Retinal pigment epithelial cell (primary cell): Measurements from ENCODE around the gene AK3.
A peak's percentile ranks its signal among the peaks of the same experiment; 100 is the strongest.

Source experiments
- DNase-seq: peaks from one replicate; pipeline ENCODE4 v3.0.0-alpha.2; 2010; ENCODE audit warnings: low read depth
- H3K4me3 ChIP-seq: 2 replicates; pipeline ENCODE4 v1.5.1; 2011; ENCODE audit warnings: mild to moderate bottlenecking, low read length, control low read depth, moderate library complexity
- TF ChIP-seq, protein P1 (sequence below): conservative IDR thresholded peaks from 2 replicates; pipeline ENCODE4 v1.5.1; 2011; ENCODE audit warnings: low read depth, low read length, control low read depth, inconsistent platforms

Gene AK3

DNA sequence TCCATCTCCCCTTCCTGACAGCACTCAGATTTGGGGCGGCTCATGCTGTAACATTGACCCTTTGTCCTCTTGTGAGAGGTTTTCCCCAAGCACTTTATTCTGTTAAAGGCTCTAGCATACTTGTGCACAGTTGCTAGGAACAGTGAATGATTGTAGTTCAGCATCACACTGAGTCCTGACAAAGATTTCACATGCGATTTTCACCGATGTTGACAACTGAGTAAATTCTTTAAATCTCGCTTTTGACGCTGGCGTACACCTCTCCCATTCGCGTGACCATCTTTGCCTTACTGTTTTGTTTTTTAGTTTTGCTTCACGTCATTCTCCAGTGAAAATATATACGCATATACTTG is 60.9 kb downstream of the AK3 start:
- TF ChIP-seq, protein P1, sequence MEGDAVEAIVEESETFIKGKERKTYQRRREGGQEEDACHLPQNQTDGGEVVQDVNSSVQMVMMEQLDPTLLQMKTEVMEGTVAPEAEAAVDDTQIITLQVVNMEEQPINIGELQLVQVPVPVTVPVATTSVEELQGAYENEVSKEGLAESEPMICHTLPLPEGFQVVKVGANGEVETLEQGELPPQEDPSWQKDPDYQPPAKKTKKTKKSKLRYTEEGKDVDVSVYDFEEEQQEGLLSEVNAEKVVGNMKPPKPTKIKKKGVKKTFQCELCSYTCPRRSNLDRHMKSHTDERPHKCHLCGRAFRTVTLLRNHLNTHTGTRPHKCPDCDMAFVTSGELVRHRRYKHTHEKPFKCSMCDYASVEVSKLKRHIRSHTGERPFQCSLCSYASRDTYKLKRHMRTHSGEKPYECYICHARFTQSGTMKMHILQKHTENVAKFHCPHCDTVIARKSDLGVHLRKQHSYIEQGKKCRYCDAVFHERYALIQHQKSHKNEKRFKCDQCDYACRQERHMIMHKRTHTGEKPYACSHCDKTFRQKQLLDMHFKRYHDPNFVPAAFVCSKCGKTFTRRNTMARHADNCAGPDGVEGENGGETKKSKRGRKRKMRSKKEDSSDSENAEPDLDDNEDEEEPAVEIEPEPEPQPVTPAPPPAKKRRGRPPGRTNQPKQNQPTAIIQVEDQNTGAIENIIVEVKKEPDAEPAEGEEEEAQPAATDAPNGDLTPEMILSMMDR = no peak
- peak overlapping the region; percentile 72 for H3K4me3 ChIP-seq
- no peak for DNase-seq

DNA sequence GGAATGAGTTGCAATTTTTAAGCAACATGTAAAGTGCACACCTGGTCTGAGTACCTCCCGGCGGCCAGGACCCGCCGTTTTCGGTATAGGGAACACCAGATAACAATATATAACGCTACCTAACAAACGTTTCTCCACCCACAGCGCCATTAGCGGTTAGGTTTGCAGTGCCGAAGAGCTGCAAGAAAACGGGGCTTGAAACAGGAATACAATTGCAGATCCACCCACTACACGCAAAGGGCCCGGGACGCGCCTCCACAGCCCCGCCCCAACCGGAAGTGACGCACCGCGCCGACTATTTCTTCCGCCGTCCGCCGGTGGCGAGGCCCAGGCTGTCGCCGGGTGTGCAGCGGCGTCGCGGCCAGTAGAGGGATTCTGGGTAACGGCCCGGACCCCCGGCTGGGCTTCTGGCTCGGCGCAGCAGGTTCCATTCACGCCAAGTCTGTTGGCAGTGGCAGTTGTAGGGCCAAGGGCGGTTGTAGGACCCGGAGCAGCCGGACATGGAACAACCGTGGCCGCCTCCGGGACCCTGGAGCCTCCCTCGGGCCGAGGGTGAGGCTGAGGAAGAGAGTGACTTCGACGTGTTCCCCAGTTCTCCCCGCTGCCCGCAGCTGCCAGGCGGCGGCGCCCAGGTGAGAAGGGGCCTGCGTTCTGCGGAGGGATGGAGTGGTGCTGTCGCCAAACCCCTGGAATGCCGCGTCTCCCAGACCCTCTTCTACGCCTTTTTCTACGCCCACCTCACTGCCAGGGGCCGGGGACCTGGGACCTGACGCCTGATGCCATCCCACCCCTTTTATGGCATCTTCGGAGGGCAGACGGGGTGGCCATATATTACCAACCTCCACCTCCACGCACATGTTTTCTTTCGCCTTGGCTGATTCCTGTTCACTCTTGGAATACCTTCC is 61.5 kb downstream of the AK3 start, which contains the start of gene CDC37L1:
CDC37L1 (plus strand) TSS at position 302 of the 905 bp plus-strand sequence; CDS start at position 501, 199 bp downstream.
- TF ChIP-seq, protein P1 = peak; percentile 49
- peak; percentile 80 for DNase-seq
- H3K4me3 ChIP-seq = peak within 1 kb of the TSS; percentile 72

DNA sequence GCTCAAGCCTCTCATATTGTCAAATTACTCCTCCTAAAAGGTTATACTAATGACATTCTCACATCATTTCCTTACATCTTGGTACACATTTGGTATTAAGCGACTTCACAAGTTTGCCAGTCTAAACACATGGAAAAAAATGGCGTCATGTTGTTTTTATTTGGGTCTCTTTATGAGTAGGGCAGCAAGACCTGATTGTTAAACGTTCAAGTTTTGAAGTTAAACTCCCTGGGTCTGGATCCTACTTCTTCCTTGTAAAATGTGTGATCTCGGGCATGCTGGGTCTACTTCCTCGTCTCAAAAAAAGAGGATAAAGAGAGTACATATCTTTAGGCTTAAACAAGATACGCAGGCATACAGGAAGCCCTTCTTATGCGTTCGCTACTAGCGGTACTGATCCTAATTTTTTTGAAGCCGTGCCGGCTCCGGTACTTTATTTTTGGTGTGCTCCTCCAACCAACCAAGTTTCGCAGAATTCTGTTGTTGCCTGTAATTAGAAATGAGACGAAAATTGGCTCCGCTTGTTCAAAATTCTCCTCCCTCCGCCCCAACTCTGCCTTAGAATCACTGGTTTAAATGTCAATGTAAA is 62.2 kb downstream of the AK3 start:
- TF ChIP-seq, protein P1 = no peak
- H3K4me3 ChIP-seq = peak overlapping the region; percentile 72
- no peak for DNase-seq

DNA sequence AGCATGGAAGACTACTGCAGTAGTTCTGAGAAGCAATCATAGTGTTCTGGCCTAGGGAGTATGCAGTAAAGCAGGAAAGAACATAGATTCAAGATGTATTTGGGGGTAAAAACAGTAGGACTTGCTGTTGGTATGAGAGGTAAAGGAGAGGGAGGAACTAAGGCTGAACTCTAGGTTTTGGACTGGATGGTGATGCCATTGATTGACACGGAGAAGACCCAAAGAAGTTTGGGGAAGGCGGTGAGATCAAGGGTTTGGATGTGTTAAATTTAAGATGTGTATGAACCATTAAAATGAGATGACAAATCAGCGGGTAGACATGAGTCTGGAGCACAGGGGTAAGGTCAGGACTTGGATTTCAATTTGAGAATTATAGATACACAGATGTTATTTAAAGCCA is 63.6 kb downstream of the AK3 start:
- TF ChIP-seq, protein P1 = no peak
- H3K4me3 ChIP-seq = no peak overlapping the region
- DNase-seq = no peak

DNA sequence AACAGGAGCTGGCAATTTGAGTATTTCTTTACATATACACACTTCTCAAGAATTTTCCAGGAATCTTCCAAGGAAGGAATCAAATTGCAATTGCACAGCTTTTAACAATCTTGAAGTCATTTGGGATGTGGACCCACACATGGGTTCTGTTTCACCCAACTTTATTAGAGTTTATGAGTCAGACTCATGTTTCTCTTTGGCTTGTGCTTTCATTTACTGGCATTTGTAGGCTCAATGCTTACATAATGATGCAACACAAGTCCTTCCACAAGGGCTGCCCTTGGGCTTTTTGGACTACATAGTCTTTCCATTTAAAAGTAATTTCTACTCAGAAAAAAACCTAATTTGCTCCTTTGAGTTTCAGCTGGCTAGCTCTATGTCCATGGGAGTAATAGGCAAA is 66.2 kb downstream of the AK3 start:
- TF ChIP-seq, protein P1 = no peak
- no peak overlapping the region for H3K4me3 ChIP-seq
- no peak for DNase-seq

DNA sequence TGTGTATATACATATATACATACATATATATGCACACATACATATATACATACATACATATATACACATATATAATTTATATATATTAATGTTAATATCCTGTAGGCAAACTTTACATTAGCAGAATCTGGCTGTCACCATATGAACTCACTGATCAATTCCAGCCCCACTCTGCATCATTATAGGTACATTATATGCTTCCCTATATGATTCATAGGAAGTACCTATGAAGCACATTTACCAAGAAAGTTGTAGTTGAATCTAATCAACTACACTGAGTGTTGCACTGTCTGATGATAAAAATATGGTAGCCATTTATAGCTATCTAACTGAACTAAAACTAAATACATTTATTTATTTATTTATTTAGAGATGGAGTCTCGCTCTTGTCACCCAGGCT is 69.3 kb downstream of the AK3 start:
- TF ChIP-seq, protein P1 = no peak
- DNase-seq = no peak
- no peak overlapping the region for H3K4me3 ChIP-seq
